ENCODE data around the gene SLC6A17. TPM values are rescaled to one million over a fixed set of nuclear protein-coding genes. Genes with fewer than 3 reads are reported as not detected.

The SLC6A17 gene
- total RNA-seq, 6 experiments from 2014 or later = not detected

GRCh38 chr1:110160538-110161100 is 10.3 kb downstream of the SLC6A17 start:
- H3K27ac ChIP-seq = no peak overlapping the region
- DNase-seq (no peak), ATAC-seq (no peak)
- no peak for TF ChIP-seq POLR2A (IDR thresholded peaks at IDR 0.05)
- TF ChIP-seq CTCF (IDR thresholded peaks at IDR 0.05) = no peak
- H3K27me3 ChIP-seq = no peaks in the 10 kb centered on the region
- H3K4me3 ChIP-seq = no peak overlapping the region
- no peaks in the 10 kb centered on the region for H3K9me3 ChIP-seq
- intact Hi-C loops (cut with DNase I) = no loop called here
- no peaks in the 10 kb centered on the region for H3K4me1 ChIP-seq
- 35% methylated on average over 9 of the region's 10 CpGs for WGBS (ENCODE audit: insufficient coverage, low coverage, low lambda C conversion rate, missing lambda C conversion rate)
- no peaks in the 10 kb centered on the region for H3K36me3 ChIP-seq

DNA sequence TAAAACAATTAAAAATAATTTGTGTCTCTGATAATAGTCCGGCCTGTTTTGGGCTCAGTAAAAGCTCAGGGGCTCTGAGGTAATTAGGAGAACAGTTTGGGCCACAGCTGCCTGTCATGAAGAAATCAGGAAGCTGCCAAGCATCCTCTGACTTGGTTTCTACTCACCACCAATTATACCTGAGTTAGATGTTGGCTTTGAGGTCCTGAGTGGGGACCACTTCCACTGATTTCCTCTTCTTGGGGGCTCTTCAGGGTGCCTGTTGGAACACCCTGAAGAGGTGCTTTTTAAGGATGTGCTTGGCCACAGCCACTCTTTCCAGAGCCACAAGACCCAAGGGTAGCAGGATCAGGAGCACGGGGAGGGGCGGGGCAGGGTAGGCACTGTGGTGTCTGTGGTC is 10.9 kb downstream of the SLC6A17 start:
- no peak overlapping the region for H3K4me3 ChIP-seq
- TF ChIP-seq CTCF (IDR thresholded peaks at IDR 0.05) = no peak
- no peak for TF ChIP-seq POLR2A (IDR thresholded peaks at IDR 0.05)
- WGBS (ENCODE audit: insufficient coverage, low coverage, low lambda C conversion rate, missing lambda C conversion rate) = 73% methylated on average over 2 of the region's 3 CpGs
- no peaks in the 10 kb centered on the region for H3K27me3 ChIP-seq
- H3K9me3 ChIP-seq = no peaks in the 10 kb centered on the region
- DNase-seq (no peak), ATAC-seq (no peak)
- no peaks in the 10 kb centered on the region for H3K36me3 ChIP-seq
- H3K27ac ChIP-seq = no peak overlapping the region
- H3K4me1 ChIP-seq = no peaks in the 10 kb centered on the region
- intact Hi-C loops (cut with DNase I) = no loop called here

DNA sequence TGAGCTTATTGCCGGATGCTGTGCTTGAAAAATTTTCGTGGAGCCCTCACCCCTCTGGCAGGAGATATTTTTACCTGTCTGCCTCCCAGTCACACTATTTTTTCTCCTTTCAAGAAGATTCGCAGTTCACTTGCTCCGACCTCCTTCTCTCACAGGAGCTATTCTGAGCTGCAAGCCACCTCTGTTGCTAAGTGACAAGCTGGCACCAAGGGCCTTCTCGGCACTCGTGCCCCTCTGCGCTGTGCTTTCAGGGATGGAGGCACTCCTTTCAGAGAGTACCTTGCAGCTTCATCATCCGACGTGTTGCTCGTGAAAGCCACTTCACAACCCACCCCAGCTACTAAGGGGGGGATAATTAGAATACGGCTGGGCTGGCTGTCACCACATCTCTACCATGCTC is 11.6 kb downstream of the SLC6A17 start:
- no peak overlapping the region for H3K27ac ChIP-seq
- H3K9me3 ChIP-seq = no peaks in the 10 kb centered on the region
- no peaks in the 10 kb centered on the region for H3K27me3 ChIP-seq
- ATAC-seq (no peak), DNase-seq (no peak)
- WGBS (ENCODE audit: insufficient coverage, low coverage, low lambda C conversion rate, missing lambda C conversion rate) = 76% methylated on average over 8 of the region's 11 CpGs
- intact Hi-C loops (cut with DNase I) = no loop called here
- no peaks in the 10 kb centered on the region for H3K4me1 ChIP-seq
- H3K36me3 ChIP-seq = no peaks in the 10 kb centered on the region
- TF ChIP-seq CTCF (IDR thresholded peaks at IDR 0.05) (no peak), POLR2A (IDR thresholded peaks at IDR 0.05) (no peak)
- H3K4me3 ChIP-seq = no peak overlapping the region

DNA sequence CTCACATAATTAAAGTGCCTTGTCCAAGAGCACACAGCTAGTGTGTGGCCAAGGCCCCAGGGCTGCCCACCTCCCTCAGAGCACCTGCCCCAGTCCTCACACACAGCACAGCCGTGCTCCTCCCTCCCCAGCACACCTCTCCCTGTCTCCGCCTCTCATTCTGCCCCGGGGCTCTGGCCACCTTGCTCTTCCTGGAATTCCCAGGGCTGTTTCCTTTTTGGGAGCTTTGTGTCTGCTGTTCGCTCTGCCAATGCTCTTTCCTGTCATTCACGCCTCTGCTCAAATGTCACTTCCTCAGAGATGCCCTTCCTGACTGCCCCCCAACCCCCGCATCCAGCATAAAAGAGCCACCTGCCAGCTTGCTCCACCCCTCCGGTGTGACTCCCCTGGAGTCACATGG is 13.3 kb downstream of the SLC6A17 start:
- no peaks in the 10 kb centered on the region for H3K9me3 ChIP-seq
- ATAC-seq (no peak), DNase-seq (no peak)
- 31% methylated on average over 7 of the region's 7 CpGs for WGBS (ENCODE audit: insufficient coverage, low coverage, low lambda C conversion rate, missing lambda C conversion rate)
- H3K27me3 ChIP-seq = no peaks in the 10 kb centered on the region
- intact Hi-C loops (cut with DNase I) = no loop called here
- no peak overlapping the region for H3K4me3 ChIP-seq
- H3K4me1 ChIP-seq = no peaks in the 10 kb centered on the region
- no peak for TF ChIP-seq POLR2A (IDR thresholded peaks at IDR 0.05)
- no peak for TF ChIP-seq CTCF (IDR thresholded peaks at IDR 0.05)
- no peak overlapping the region for H3K27ac ChIP-seq
- no peaks in the 10 kb centered on the region for H3K36me3 ChIP-seq

All from right lobe of liver (tissue), 6 donors.